NCI-H446 (cell line): ENCODE measurements around the gene UBE2H.

Source experiments
- DNase-seq, 2 experiments: peaks; one replicate each; lab custom pipeline; 2025; lab: John Stamatoyannopoulos, UW

UBE2H gene

GRCh38 chr7:129785685-129786514, 166.9 kb downstream of the UBE2H start:
- no peak for DNase-seq

- DNase-seq = no peak
These were observed 167.7 kb downstream of the UBE2H start for GRCh38 chr7:129784783-129785684.

- DNase-seq = no peak
These were observed 168.3 kb downstream of the UBE2H start for GRCh38 chr7:129784437-129784782.

GRCh38 chr7:129783584-129783919, 169.2 kb downstream of the UBE2H start:
- no peak for DNase-seq

- DNase-seq = no peak
These were observed 169.8 kb downstream of the UBE2H start for GRCh38 chr7:129782818-129783583.

- no peak for DNase-seq
These were observed 170.6 kb downstream of the UBE2H start for GRCh38 chr7:129781928-129782817.

GRCh38 chr7:129780974-129781927, 171.5 kb downstream of the UBE2H start:
- DNase-seq = no peak
